HG02763 (cell line): ENCODE measurements around the gene DYNC2LI1.

Source experiments
- ATAC-seq: cut with Tn5 transposase; IDR thresholded peaks from one replicate; pipeline ENCODE4 v1.9.1; 2021; ENCODE audit warnings: mild to moderate bottlenecking, moderate library complexity; ENCODE audit not compliant: unreplicated experiment

The DYNC2LI1 gene

DNA sequence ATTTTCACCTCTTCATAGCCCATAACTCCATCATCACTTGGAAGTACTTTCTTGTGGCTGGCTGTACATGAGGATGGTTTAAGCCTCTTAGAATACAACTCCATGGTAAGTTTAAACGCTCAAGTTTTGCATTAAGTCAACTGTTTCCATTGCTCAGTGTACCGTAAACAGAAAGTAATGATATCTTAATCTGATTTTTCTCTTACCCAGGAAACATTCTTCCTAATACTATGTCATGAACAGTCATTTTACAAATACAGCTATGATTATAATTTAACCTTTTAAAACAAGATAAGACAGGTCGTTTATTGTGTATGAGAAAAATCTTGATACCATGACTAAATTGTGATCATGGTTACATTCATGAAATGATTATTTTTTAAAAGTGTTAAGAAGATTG is 11.6 kb upstream of the DYNC2LI1 start:
- ATAC-seq = no peak

- no peak for ATAC-seq
Observed at GRCh38 chr2:43763091-43763490, 10.7 kb upstream of the DYNC2LI1 start.

DNA sequence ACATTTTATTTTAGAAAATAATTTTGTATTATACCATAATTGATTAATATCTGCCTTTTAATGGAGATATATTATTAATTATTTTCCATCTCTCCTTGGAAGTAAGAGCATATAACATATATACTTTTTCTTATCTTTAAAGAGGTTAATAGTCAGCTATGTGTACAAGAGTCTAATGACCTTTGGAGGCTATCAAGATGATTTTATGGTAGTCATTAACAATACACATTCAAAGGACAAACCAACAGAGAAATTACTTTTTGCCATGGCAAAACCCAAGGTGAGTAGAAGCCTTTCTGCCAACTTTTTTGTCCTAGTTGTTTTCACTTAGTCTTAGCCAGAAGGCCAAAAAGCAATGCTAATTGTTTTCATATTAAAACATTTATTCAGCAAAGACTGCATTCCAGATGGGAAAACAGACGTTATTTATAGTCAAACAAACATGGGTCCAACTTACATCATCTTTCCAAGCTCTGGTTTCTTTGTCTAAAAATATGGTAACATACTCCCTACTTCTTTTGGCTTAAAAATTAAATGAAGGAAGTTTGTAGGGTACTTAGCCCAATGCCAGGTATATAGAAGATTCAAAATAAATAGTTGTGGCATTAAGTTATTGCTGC is 9.6 kb upstream of the DYNC2LI1 start:
- ATAC-seq = no peak

GRCh38 chr2:43766006-43766405 is 7.8 kb upstream of the DYNC2LI1 start:
- ATAC-seq = no peak

- no peak for ATAC-seq
Observed at GRCh38 chr2:43774617-43775016, 778 bp downstream of the DYNC2LI1 start.

DNA sequence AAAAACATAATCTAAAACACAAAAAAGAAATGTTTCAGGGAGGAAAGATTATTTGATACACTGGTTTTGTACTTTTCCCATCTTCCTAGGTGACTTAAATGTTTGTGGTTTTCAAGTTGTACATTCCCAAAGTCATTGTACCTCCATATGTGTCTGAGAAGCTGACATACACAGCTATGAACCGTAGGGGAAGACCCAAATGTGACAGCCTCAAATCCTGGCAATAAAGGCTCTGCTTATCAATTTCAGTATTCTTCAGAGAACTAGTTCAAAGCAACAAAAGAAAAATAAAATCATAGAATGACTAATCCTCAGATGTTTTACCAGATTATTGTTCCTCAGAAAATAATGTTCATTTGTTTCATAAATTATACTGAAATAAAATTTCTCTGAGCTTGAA is 2.5 kb downstream of the DYNC2LI1 start:
- ATAC-seq = no peak

- ATAC-seq = no peak
Observed at GRCh38 chr2:43777306-43777926, 3.6 kb downstream of the DYNC2LI1 start.

DNA sequence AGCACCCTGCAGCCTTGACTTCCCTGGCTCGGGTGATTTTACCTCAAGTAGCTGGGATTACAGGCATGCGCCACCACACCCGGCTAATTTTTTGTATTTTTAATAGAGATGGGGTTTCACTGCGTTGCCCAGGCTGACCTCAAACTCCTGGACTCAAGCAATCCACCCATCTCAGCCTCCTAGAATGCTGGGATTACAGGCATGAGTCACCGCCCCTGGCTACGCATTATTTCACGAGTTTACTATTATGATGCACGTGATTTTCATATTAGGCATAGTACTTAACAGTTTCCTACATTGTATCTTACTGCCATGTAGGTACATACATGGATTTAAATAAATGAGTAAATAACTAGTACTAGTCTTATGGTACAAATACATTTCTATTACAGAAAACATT is 4.4 kb downstream of the DYNC2LI1 start:
- no peak for ATAC-seq

- no peak for ATAC-seq
Observed at GRCh38 chr2:43787895-43788294, 14.1 kb downstream of the DYNC2LI1 start.

DNA sequence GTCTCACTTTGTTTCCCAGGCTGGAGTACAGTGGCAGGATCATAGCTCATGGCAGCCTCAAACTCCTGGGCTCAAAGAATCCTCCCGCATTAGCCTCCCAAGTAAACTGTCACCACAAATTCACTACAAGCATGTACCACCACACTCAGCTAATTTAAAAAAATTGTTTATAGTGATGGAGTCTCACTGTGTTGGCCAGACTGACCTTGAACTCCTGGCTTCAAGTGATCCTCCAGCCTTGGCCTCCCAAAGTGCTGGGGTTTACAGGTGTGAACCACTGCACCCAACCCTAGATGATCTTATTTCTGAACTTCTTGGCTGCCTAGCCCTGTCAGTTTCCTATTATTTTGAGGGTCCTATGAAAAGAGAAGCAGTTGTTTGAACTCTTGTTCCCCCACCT is 14.8 kb downstream of the DYNC2LI1 start:
- no peak for ATAC-seq

- ATAC-seq = no peak
Observed at GRCh38 chr2:43790147-43790546, 16.3 kb downstream of the DYNC2LI1 start.

DNA sequence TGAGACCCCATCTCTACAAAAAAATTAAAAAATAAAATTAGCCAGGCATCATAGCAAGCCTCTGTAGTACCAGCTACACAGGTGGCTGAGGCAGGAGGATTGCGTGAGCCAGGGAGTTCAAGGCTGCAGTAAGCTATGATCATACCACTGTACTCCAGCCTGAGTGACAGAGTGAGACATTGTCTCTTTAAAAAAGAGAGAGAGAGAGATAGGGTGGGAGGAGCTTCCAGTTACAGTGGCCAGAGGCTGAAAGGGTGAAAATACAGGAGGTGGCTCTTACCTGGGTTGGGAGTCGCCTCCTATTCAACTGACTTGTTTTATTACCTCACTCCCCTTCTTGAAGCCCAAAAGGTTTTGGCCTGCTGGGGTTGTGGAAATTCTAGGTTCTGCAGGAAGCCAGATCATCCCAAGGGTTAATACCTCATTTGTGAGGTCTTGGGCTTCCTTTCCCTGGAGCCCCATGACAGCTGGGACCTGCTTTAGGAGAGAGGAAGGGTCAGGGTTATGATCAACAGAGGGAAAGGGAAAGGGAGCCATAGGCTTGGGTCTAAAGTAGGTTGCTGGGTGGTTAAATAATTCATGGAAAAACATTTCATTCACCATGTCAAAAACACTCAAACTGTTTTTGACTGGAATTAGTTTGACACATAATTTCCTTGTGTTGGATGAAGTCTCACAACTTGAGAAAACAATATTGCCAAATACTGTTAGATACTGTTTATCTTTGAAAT is 17.4 kb downstream of the DYNC2LI1 start:
- no peak for ATAC-seq

DNA sequence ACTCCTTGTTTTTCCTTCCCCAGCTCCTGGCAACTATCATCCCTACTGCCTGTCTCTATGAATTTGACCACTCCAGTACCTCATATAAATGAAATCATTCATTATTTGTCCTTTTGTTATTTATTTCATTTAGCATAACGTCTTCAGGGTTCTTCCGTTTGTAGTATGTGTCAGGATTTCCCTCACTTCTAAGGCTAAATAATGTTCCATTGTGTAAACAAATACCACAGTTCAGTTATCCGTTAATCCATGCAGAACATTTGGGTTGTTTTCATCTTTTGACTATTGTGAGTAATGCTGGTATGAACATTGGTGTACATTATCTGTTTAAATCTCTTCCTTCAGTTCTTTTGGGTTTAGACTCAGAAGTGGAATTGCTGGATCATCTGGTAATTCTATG is 18.8 kb downstream of the DYNC2LI1 start:
- no peak for ATAC-seq

- no peak for ATAC-seq
Observed at GRCh38 chr2:43794956-43795355, 21.1 kb downstream of the DYNC2LI1 start.

DNA sequence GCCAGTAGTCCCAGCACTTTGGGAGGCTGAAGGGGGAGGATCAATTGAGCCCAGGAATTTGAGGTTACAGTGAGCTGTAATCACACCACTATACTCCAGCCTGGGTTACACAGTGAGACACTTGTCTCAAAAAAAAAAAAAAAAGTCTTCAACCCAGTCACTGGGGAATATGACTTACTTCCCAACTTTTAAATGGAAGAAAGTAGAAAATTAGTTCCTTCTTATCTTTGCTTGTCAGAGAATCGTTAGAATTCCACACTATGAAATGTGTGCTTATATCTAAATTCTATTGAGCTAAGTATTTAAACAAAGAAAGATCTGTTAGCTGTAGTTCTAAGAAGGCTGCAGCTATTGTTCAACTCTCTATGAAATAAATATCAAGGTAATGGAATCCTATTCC is 22.4 kb downstream of the DYNC2LI1 start:
- ATAC-seq = no peak

GRCh38 chr2:43798300-43798699 is 24.5 kb downstream of the DYNC2LI1 start:
- ATAC-seq = no peak

DNA sequence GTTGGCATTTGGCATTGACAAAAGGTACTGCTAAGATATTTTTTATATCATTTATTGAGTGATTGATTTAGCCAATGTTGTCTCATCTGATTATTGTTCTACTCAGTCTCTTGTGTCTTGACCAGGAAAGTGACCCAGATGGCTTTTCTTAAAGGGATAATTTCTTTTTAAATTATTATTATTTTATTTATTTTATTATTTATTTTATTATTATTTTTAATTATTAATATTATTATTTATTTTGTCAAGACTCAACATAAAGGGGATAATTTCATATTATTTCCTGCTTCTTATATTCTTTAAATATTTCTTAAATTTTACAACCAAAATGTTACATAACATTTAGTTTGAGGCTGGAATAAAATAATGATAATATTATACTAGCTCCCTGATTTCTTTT is 27.1 kb downstream of the DYNC2LI1 start:
- ATAC-seq = no peak

DNA sequence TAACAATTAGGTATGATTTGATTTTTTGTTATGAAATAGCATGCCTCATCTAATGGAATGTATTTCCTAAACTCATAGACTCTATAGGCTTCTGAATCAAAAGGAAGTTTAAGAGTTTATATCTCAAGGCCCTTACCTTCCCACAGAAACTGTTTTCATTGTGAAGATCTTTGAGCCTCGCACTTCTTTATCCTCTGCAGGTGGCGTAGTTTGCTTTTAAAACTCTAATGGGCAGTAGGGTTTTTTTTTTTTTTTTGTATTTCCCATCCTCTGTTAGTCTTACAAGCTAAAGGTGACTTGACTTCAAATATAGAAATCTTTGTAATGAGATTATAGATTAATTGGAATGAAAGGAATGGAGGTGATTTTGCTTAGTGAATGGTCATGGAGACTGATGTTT is 28.3 kb downstream of the DYNC2LI1 start:
- no peak for ATAC-seq

GRCh38 chr2:43803113-43803512 is 29.3 kb downstream of the DYNC2LI1 start:
- no peak for ATAC-seq

DNA sequence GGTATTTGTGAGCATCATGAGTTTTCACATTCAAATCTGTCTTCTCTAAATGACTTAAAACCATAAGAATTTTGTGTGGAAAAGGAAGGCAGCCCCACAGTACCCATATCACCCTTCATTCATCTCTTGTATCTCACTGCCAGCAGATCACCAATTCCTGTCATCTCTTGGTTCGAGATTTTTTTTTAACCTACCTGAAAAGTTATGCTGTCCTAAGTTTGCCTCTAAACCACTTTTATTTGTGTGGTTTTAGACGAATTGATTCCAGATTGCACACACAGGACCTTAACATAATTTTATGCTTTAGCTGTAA is 32.8 kb downstream of the DYNC2LI1 start:
- no peak for ATAC-seq

GRCh38 chr2:43810452-43810851 is 36.6 kb downstream of the DYNC2LI1 start:
- no peak for ATAC-seq

DNA sequence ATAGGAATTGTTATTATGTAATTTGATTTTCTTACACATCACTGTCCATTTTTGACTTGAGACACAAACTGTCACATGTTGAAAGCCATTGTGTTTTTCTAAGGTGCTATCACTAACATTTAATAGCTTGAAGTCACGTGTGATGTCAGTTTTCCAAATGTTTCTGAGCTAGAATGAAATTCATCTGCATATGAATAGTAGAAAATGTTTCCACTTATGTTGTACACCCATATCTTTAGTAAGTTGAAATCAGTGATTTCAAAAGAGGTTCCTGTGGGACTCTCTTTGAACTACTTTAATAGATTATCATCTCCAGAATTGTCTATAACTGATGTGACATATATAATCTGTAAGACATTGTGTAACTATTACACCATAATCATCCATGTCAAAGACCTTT is 37.0 kb downstream of the DYNC2LI1 start:
- ATAC-seq = no peak

DNA sequence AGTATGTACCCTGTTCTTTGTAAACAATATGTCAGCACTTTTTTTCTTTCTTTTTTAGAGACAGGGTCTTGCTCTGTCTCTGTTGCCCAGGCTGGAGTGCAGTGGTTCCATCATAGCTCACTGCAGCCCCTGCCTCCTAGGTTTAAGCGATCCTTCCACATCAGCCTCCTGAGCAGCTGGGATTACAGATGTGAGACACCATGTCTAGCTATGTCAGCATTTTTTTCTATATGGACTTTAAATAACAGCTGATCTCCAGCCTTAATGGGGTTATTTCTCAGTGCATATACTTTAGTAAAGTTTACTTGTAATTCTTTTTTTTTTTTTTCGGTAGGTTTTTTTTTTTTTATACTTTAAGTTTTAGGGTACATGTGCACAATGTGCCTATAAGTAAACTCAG is 38.2 kb downstream of the DYNC2LI1 start:
- no peak for ATAC-seq
